HG03280 (cell line): ENCODE measurements around the gene GPD1L.
"Not testable (repeated sequence)": the region's sequence is repeated elsewhere in the genome, so short reads cannot be mapped to it uniquely, and the experiment has no call there.

Experiments used
- ATAC-seq: cut with Tn5 transposase; IDR thresholded peaks from one replicate; pipeline ENCODE4 v1.9.1; 2021; ENCODE audit warnings: mild to moderate bottlenecking, moderate library complexity; ENCODE audit not compliant: unreplicated experiment

GPD1L gene

GRCh38 chr3:32106132-32106928 is at the start of gene GPD1L:
Gene GPD1L (plus strand): TSS chr3:32106620. CDS start chr3:32106712, 92 bp downstream.
- peak; percentile 100 for ATAC-seq

GRCh38 chr3:32058465-32058864 is 48.0 kb upstream of the GPD1L start:
- not testable (repeated sequence) for ATAC-seq

GRCh38 chr3:32062950-32063582 is 43.4 kb upstream of the GPD1L start:
- no peak for ATAC-seq

- ATAC-seq: no peak
Measured at GRCh38 chr3:32066686-32067085, 39.7 kb upstream of the GPD1L start.

- not testable (repeated sequence) for ATAC-seq
Measured at GRCh38 chr3:32074194-32074593, 32.2 kb upstream of the GPD1L start.

- ATAC-seq: no peak
Measured at GRCh38 chr3:32076566-32076965, 29.9 kb upstream of the GPD1L start.

GRCh38 chr3:32077260-32078084 is 28.9 kb upstream of the GPD1L start:
- ATAC-seq: no peak

- no peak for ATAC-seq
Measured at GRCh38 chr3:32078085-32078634, 28.3 kb upstream of the GPD1L start.

GRCh38 chr3:32078864-32079263 is 27.6 kb upstream of the GPD1L start:
- ATAC-seq: no peak

- no peak for ATAC-seq
Measured at GRCh38 chr3:32082721-32083120, 23.7 kb upstream of the GPD1L start.

GRCh38 chr3:32083702-32084270 is 22.6 kb upstream of the GPD1L start:
- no peak for ATAC-seq

- no peak for ATAC-seq
Measured at GRCh38 chr3:32084870-32085269, 21.6 kb upstream of the GPD1L start.

- no peak for ATAC-seq
Measured at GRCh38 chr3:32086464-32086863, 20.0 kb upstream of the GPD1L start.

- ATAC-seq: no peak
Measured at GRCh38 chr3:32089476-32089875, 16.9 kb upstream of the GPD1L start.

- no peak for ATAC-seq
Measured at GRCh38 chr3:32093204-32093603, 13.2 kb upstream of the GPD1L start.

- no peak for ATAC-seq
Measured at GRCh38 chr3:32095431-32095830, 11.0 kb upstream of the GPD1L start.

GRCh38 chr3:32097768-32098167 is 8.7 kb upstream of the GPD1L start:
- no peak for ATAC-seq

- ATAC-seq: no peak
Measured at GRCh38 chr3:32098528-32098927, 7.9 kb upstream of the GPD1L start.

GRCh38 chr3:32100465-32100864 is 6.0 kb upstream of the GPD1L start:
- ATAC-seq: no peak

- ATAC-seq: no peak
Measured at GRCh38 chr3:32102289-32102688, 4.1 kb upstream of the GPD1L start.

GRCh38 chr3:32104492-32104891 is 1.9 kb upstream of the GPD1L start:
- ATAC-seq: no peak
